Loucy (cell line): ENCODE measurements around the gene NIM1K.

Source experiments
- EZH2phosphoT487 ChIP-seq: fragments of 200-600 bp; IDR thresholded peaks from 2 replicates; pipeline ENCODE4 v1.6.1; 2018; ENCODE audit warnings: antibody characterized with exemption, mild to moderate bottlenecking, moderate library complexity, borderline replicate concordance
- TF ChIP-seq, protein P1 (sequence below): fragments of 200-600 bp; sonication (generic); conservative IDR thresholded peaks from 2 replicates; pipeline ENCODE4 v1.5.1; 2014; ENCODE audit warnings: mild to moderate bottlenecking, antibody characterized with exemption, low read length

GRCh38 chr5:43309637-43310036 lies 117.6 kb downstream of the NIM1K start:
- TF ChIP-seq, protein P1, sequence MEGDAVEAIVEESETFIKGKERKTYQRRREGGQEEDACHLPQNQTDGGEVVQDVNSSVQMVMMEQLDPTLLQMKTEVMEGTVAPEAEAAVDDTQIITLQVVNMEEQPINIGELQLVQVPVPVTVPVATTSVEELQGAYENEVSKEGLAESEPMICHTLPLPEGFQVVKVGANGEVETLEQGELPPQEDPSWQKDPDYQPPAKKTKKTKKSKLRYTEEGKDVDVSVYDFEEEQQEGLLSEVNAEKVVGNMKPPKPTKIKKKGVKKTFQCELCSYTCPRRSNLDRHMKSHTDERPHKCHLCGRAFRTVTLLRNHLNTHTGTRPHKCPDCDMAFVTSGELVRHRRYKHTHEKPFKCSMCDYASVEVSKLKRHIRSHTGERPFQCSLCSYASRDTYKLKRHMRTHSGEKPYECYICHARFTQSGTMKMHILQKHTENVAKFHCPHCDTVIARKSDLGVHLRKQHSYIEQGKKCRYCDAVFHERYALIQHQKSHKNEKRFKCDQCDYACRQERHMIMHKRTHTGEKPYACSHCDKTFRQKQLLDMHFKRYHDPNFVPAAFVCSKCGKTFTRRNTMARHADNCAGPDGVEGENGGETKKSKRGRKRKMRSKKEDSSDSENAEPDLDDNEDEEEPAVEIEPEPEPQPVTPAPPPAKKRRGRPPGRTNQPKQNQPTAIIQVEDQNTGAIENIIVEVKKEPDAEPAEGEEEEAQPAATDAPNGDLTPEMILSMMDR: no peak
- no peak for TF ChIP-seq EZH2phosphoT487
